HCT116 (cell line): ENCODE data around the gene ENPP6. TPM values are rescaled to one million over a fixed set of nuclear protein-coding genes. Genes with fewer than 3 reads are reported as not detected.

Experiments used
- ATAC-seq: fragments of 200-7000 bp; cut with Tn5 transposase; 2 replicates; pipeline ENCODE4 v1.9.1; 2020; ENCODE audit warnings: mild to moderate bottlenecking, moderate library complexity
- BruUV-seq: library from RNA; stranded (reverse); fragments of 400-500 nt; replicated peaks from 2 replicates; lab custom pipeline; 2021; lab: Mats Ljungman, UMichigan
- CTCF ChIA-PET: fragments of 300-600 bp; sonication (Branson Sonifier 250); formaldehyde crosslinking; loops from one replicate; lab custom pipeline; 2021; ENCODE audit warnings: antibody characterized with exemption; lab: Charles Lee
- POLR2A ChIA-PET: fragments of 300-600, 350-600 bp; sonication (Branson Sonifier 250); formaldehyde crosslinking; loops from one replicate; lab custom pipeline; 2021; ENCODE audit warnings: antibody characterized with exemption; lab: Charles Lee
- RAD21 ChIA-PET, 2 experiments: fragments of 300-600 bp; sonication (Branson Sonifier 250); formaldehyde crosslinking; loops; one replicate each; lab custom pipeline; 2023; ENCODE audit warnings: low total read pairs in 2 of 2; ENCODE audit not compliant: uncharacterized antibody in 2 of 2, unreplicated experiment in 2 of 2, low non-redundant PET in 1 of 2; lab: Charles Lee
- DNase-seq: peaks from one replicate; pipeline ENCODE4 v3.0.0-alpha.2; 2010; ENCODE audit warnings: low read depth, low spot score
- H2AFZ ChIP-seq: fragments of 200-600 bp; shearing (Covaris generic), sonication (generic); 2 replicates; pipeline ENCODE4 v1.6.1; 2017; ENCODE audit warnings: low read depth, mixed run types, mixed read lengths, antibody characterized with exemption, low read length; ENCODE audit not compliant: poor library complexity, severe bottlenecking
- H3K27ac ChIP-seq: 2 replicates; pipeline ENCODE4 v1.5.1; 2012; ENCODE audit warnings: low read depth, low read length
- H3K27me3 ChIP-seq: fragments of 200-600 bp; sonication (generic); 2 replicates; pipeline ENCODE4 v1.6.1; 2016; ENCODE audit warnings: mixed run types, low read length, mixed read lengths; ENCODE audit not compliant: insufficient read depth
- H3K36me3 ChIP-seq, 2 experiments: fragments of 200-500 bp in 1 of 2; fragments of 200-600 bp in 1 of 2; sonication (Bioruptor generic) in 1 of 2; sonication (generic) in 1 of 2; 2 replicates each; pipeline versions ENCODE4 v1.5.1 to v1.6.1; 2014 to 2016; ENCODE audit warnings: low read length in 2 of 2, inconsistent platforms in 1 of 2, mixed read lengths in 1 of 2, mixed run types in 1 of 2; ENCODE audit not compliant: insufficient read depth in 2 of 2, control insufficient read depth in 1 of 2
- H3K4me1 ChIP-seq, 2 experiments: fragments of 200-600 bp in 1 of 2; sonication (generic) in 1 of 2; 2 replicates each; pipeline versions ENCODE4 v1.5.1 to v1.6.1; 2012 to 2017; ENCODE audit warnings: low read length in 2 of 2, inconsistent platforms in 1 of 2, mild to moderate bottlenecking in 1 of 2, mixed read lengths in 1 of 2, mixed run types in 1 of 2, moderate library complexity in 1 of 2; ENCODE audit not compliant: insufficient read depth in 2 of 2, control insufficient read depth in 1 of 2
- H3K4me2 ChIP-seq: fragments of 200-600 bp; sonication (generic); 2 replicates; pipeline ENCODE4 v1.6.1; 2017; ENCODE audit warnings: mixed run types, low read length, mixed read lengths
- H3K4me3 ChIP-seq, 2 experiments: fragments of 200-600 bp in 1 of 2; sonication (generic) in 1 of 2; replicated peaks in 1 of 2; 2 replicates each; pipeline ENCODE4 v1.5.1; 2011 to 2016; ENCODE audit warnings: low read length in 2 of 2, control low read depth in 1 of 2, low read depth in 1 of 2, mild to moderate bottlenecking in 1 of 2, mixed read lengths in 1 of 2, mixed run types in 1 of 2
- H3K79me2 ChIP-seq: fragments of 200-600 bp; sonication (generic); 2 replicates; pipeline ENCODE4 v1.6.1; 2017; ENCODE audit warnings: mild to moderate bottlenecking, mixed run types, low read length, moderate library complexity, mixed read lengths; ENCODE audit not compliant: insufficient read depth
- H3K9ac ChIP-seq: fragments of 200-600 bp; sonication (generic); 2 replicates; pipeline ENCODE4 v1.6.1; 2016; ENCODE audit warnings: low read length, mixed read lengths
- H3K9me2 ChIP-seq: fragments of 200-600 bp; sonication (generic), shearing (Covaris generic); 2 replicates; pipeline ENCODE4 v1.6.1; 2017; ENCODE audit warnings: mixed run types, mild to moderate bottlenecking, moderate library complexity; ENCODE audit not compliant: insufficient read depth
- H3K9me3 ChIP-seq, 2 experiments: fragments of 200-500 bp in 1 of 2; fragments of 200-600 bp in 1 of 2; sonication (Bioruptor generic) in 1 of 2; sonication (generic) in 1 of 2; 2 replicates each; pipeline ENCODE4 v1.6.1; 2014 to 2017; ENCODE audit warnings: low read length in 2 of 2, mixed read lengths in 2 of 2, inconsistent platforms in 1 of 2, low read depth in 1 of 2, mild to moderate bottlenecking in 1 of 2, mixed run types in 1 of 2, moderate library complexity in 1 of 2; ENCODE audit not compliant: control insufficient read depth in 1 of 2, insufficient read depth in 1 of 2
- H4K20me1 ChIP-seq: fragments of 200-600 bp; sonication (generic), shearing (Covaris generic); 2 replicates; pipeline ENCODE4 v1.6.1; 2017; ENCODE audit warnings: mixed run types, mild to moderate bottlenecking, moderate library complexity; ENCODE audit not compliant: insufficient read depth
- CBX3 ChIP-seq: IDR thresholded peaks from 2 replicates; pipeline ENCODE4 v1.6.1; 2012; ENCODE audit warnings: low read depth
- CEBPB ChIP-seq: IDR thresholded peaks from 2 replicates; pipeline ENCODE4 v1.6.1; 2012; ENCODE audit warnings: low read depth
- CTCF ChIP-seq, 3 experiments: fragments of 200-600 bp in 1 of 3; sonication (generic) in 1 of 3; IDR thresholded peaks in 2 of 3; conservative IDR thresholded peaks in 1 of 3; 2 replicates each; pipeline ENCODE4 v1.5.1; 2012 to 2017; ENCODE audit warnings: low read depth in 2 of 3, low read length in 2 of 3, antibody characterized with exemption in 1 of 3, borderline replicate concordance in 1 of 3, control low read depth in 1 of 3, mild to moderate bottlenecking in 1 of 3, mixed read lengths in 1 of 3, mixed run types in 1 of 3, moderate library complexity in 1 of 3; ENCODE audit not compliant: insufficient read depth in 1 of 3
- EGR1 ChIP-seq: IDR thresholded peaks from 2 replicates; pipeline ENCODE4 v1.6.1; 2012; ENCODE audit warnings: low read depth
- EZH2 ChIP-seq: fragments of 200-600 bp; sonication (generic); IDR thresholded peaks from 2 replicates; pipeline ENCODE4 v1.6.1; 2017; ENCODE audit warnings: antibody characterized with exemption, mixed run types
- EZH2phosphoT487 ChIP-seq: fragments of 200-600 bp; IDR thresholded peaks from 2 replicates; pipeline ENCODE4 v1.6.1; 2018; ENCODE audit warnings: antibody characterized with exemption, borderline replicate concordance
- FOSL1 ChIP-seq: IDR thresholded peaks from 2 replicates; pipeline ENCODE4 v1.6.1; 2012; ENCODE audit warnings: low read depth
- JUND ChIP-seq: IDR thresholded peaks from 2 replicates; pipeline ENCODE4 v1.6.1; 2012
- POLR2AphosphoS5 ChIP-seq: IDR thresholded peaks from 2 replicates; pipeline ENCODE4 v1.6.1; 2011; ENCODE audit warnings: mild to moderate bottlenecking, low read depth, low read length, moderate library complexity
- RAD21 ChIP-seq: IDR thresholded peaks from 2 replicates; pipeline ENCODE4 v1.6.1; 2012; ENCODE audit warnings: low read depth, mild to moderate bottlenecking
- SIN3A ChIP-seq: IDR thresholded peaks from 2 replicates; pipeline ENCODE4 v1.6.1; 2012; ENCODE audit warnings: low read depth
- SP1 ChIP-seq: IDR thresholded peaks from 2 replicates; pipeline ENCODE4 v1.6.1; 2012; ENCODE audit warnings: low read depth
- SRF ChIP-seq: IDR thresholded peaks from 2 replicates; pipeline ENCODE4 v1.6.1; 2012; ENCODE audit warnings: low read depth
- TCF7L2 ChIP-seq: IDR thresholded peaks from 2 replicates; pipeline ENCODE4 v1.7.0; 2011; ENCODE audit warnings: borderline replicate concordance, inconsistent platforms; ENCODE audit not compliant: insufficient read depth, insufficient read length; ENCODE audit errors: extremely low read depth
- YY1 ChIP-seq: IDR thresholded peaks from 2 replicates; pipeline ENCODE4 v1.6.1; 2011; ENCODE audit warnings: low read length, low read depth, moderate library complexity, mild to moderate bottlenecking; ENCODE audit not compliant: insufficient replicate concordance; ENCODE audit errors: extremely low read depth
- ZBTB33 ChIP-seq: IDR thresholded peaks from 2 replicates; pipeline ENCODE4 v1.6.1; 2011; ENCODE audit warnings: mild to moderate bottlenecking, low read length, moderate library complexity; ENCODE audit not compliant: insufficient replicate concordance; ENCODE audit errors: extremely low read depth
- ZNF274 ChIP-seq: fragments of 200-500 bp; sonication (Bioruptor generic); IDR thresholded peaks from 2 replicates; pipeline ENCODE4 v1.6.1; 2014; ENCODE audit warnings: mild to moderate bottlenecking, low read depth, low read length, inconsistent platforms
- intact Hi-C: fragments of 100-400 bp; cut with micrococcal nuclease; formaldehyde crosslinking; loops from 2 replicates; pipeline ENCODE4 v1.10.0; 2022
- total RNA-seq: library from RNA; stranded (reverse); gene quantifications from one replicate; pipeline ENCODE4 v1.2.1, GENCODE V29; 2021; ENCODE audit not compliant: unreplicated experiment
- TF ChIP-seq, protein P1 (sequence below): IDR thresholded peaks from 2 replicates; pipeline ENCODE4 v1.6.1; 2012; ENCODE audit warnings: low read depth
- TF ChIP-seq, protein P2 (sequence below): IDR thresholded peaks from 2 replicates; pipeline ENCODE4 v1.6.1; 2012

ENPP6 gene
- total RNA-seq, 1 experiment from 2014 or later = not detected

- no peaks in the 10 kb centered on the region for H3K27me3 ChIP-seq
- H3K4me2 ChIP-seq = no peak overlapping the region
- no peak overlapping the region for H3K9ac ChIP-seq
- intact Hi-C loops = no loop called here
- no peak overlapping the region for H3K27ac ChIP-seq
- DNase-seq = no peak
- CTCF ChIA-PET = no interaction called here
- TF ChIP-seq RAD21 (no peak), FOSL1 (no peak), CEBPB (no peak), POLR2AphosphoS5 (no peak), JUND (no peak), YY1 (no peak), EGR1 (no peak), SIN3A (no peak), EZH2phosphoT487 (no peak), ZBTB33 (no peak), CBX3 (no peak), SP1 (no peak), ZNF274 (no peak), CTCF (IDR thresholded peaks at IDR 0.05 in 2 of 3, conservative IDR thresholded peaks at IDR 0.05 in 1 of 3; ENCODE audit: borderline replicate concordance in 1 of 3, insufficient read depth in 1 of 3, low read depth in 2 of 3, low read length in 2 of 3) (no peak), TCF7L2 (no peak), SRF (no peak), EZH2 (no peak)
- TF ChIP-seq, protein P1, sequence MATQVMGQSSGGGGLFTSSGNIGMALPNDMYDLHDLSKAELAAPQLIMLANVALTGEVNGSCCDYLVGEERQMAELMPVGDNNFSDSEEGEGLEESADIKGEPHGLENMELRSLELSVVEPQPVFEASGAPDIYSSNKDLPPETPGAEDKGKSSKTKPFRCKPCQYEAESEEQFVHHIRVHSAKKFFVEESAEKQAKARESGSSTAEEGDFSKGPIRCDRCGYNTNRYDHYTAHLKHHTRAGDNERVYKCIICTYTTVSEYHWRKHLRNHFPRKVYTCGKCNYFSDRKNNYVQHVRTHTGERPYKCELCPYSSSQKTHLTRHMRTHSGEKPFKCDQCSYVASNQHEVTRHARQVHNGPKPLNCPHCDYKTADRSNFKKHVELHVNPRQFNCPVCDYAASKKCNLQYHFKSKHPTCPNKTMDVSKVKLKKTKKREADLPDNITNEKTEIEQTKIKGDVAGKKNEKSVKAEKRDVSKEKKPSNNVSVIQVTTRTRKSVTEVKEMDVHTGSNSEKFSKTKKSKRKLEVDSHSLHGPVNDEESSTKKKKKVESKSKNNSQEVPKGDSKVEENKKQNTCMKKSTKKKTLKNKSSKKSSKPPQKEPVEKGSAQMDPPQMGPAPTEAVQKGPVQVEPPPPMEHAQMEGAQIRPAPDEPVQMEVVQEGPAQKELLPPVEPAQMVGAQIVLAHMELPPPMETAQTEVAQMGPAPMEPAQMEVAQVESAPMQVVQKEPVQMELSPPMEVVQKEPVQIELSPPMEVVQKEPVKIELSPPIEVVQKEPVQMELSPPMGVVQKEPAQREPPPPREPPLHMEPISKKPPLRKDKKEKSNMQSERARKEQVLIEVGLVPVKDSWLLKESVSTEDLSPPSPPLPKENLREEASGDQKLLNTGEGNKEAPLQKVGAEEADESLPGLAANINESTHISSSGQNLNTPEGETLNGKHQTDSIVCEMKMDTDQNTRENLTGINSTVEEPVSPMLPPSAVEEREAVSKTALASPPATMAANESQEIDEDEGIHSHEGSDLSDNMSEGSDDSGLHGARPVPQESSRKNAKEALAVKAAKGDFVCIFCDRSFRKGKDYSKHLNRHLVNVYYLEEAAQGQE = no peak
- TF ChIP-seq, protein P2, sequence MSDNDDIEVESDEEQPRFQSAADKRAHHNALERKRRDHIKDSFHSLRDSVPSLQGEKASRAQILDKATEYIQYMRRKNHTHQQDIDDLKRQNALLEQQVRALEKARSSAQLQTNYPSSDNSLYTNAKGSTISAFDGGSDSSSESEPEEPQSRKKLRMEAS = no peak
- no peak overlapping the region for H3K4me3 ChIP-seq
- POLR2A ChIA-PET = no interaction called here
- ATAC-seq = no peak
- no peaks in the 10 kb centered on the region for H3K9me2 ChIP-seq
- no peaks in the 10 kb centered on the region for H4K20me1 ChIP-seq
- no peaks in the 10 kb centered on the region for H3K36me3 ChIP-seq
- H2AFZ ChIP-seq = no peak overlapping the region
- no TSS peak for BruUV-seq
- no peaks in the 10 kb centered on the region for H3K9me3 ChIP-seq
- no peaks in the 10 kb centered on the region for H3K4me1 ChIP-seq
- RAD21 ChIA-PET = no interaction called here
- H3K79me2 ChIP-seq = no peaks in the 10 kb centered on the region
These were observed 152.8 kb downstream of the ENPP6 start for GRCh38 chr4:184064877-184065276.
